Activated CD8-positive, alpha-beta memory T cell treated with anti-CD3 and anti-CD28 coated beads, Interleukin-2, amount 10 ng/mL, durations not matched to agents 7 days and 5 days (primary cell): Measurements from ENCODE around the gene INCA1. TPM values are rescaled to one million over a fixed set of nuclear protein-coding genes. Genes with fewer than 3 reads are reported as not detected.

Experiments used
- ATAC-seq: fragments of 150-1000 bp; cut with Tn5 transposase; one replicate; pipeline ENCODE4 v1.10.0; 2021; ENCODE audit warnings: moderate library complexity
- CTCF ChIA-PET: fragments of 350-600 bp; sonication (Branson Sonifier 250); formaldehyde crosslinking; loops from one replicate; lab custom pipeline; 2021; ENCODE audit warnings: antibody characterized with exemption; lab: Charles Lee
- DNase-seq: peaks from one replicate; pipeline ENCODE4 v3.0.0-alpha.2; 2020
- H3K27ac Mint-ChIP-seq: one replicate; pipeline ENCODE4 v1.8.0; 2021; ENCODE audit warnings: mild to moderate bottlenecking, mixed read lengths
- H3K27me3 Mint-ChIP-seq: one replicate; pipeline ENCODE4 v1.8.0; 2021; ENCODE audit warnings: mixed read lengths
- H3K36me3 Mint-ChIP-seq: one replicate; pipeline ENCODE4 v1.8.0; 2021; ENCODE audit warnings: mild to moderate bottlenecking, mixed read lengths
- H3K4me1 Mint-ChIP-seq: one replicate; pipeline ENCODE4 v1.8.0; 2021; ENCODE audit warnings: mixed read lengths
- H3K4me3 Mint-ChIP-seq: one replicate; pipeline ENCODE4 v1.8.0; 2021; ENCODE audit warnings: mild to moderate bottlenecking, moderate library complexity, mixed read lengths
- H3K9me3 Mint-ChIP-seq: one replicate; pipeline ENCODE4 v1.8.0; 2022; ENCODE audit warnings: low read depth, mixed read lengths
- total RNA-seq, 2 experiments: library from RNA; stranded (reverse); gene quantifications; one replicate each; pipeline ENCODE4 v1.2.3, GENCODE V29; 2021

INCA1 gene
- total RNA-seq, 2 experiments from 2014 or later: 0.20 to 0.23 TPM

GRCh38 chr17:5000237-5000639 lies 2.9 kb upstream of the INCA1 start:
- H3K4me1 Mint-ChIP-seq: peaks cover 14% of the 10 kb centered on the region
- ATAC-seq (no peak), DNase-seq (no peak)
- H3K27me3 Mint-ChIP-seq: no peaks in the 10 kb centered on the region
- no peaks in the 10 kb centered on the region for H3K9me3 Mint-ChIP-seq
- H3K4me3 Mint-ChIP-seq: no peak overlapping the region
- no peak overlapping the region for H3K27ac Mint-ChIP-seq
- CTCF ChIA-PET: interaction anchor here (1.1 to 1.3 kb wide), 2 partner anchors 13 to 20 kb away, joined by 4 to 5 read pairs; partner anchors contain the start of gene CAMTA2
- H3K36me3 Mint-ChIP-seq: peaks cover 13% of the 10 kb centered on the region

GRCh38 chr17:4999430-5000093 lies 2.2 kb upstream of the INCA1 start:
- no peak overlapping the region for H3K27ac Mint-ChIP-seq
- DNase-seq: no peak
- CTCF ChIA-PET: interaction anchor here (1.3 kb wide), 2 partner anchors 12 to 19 kb away, joined by 3 to 5 read pairs; partner anchors contain the start of gene CAMTA2

GRCh38 chr17:4998732-4999429 lies 1.6 kb upstream of the INCA1 start:
- CTCF ChIA-PET: interaction anchor here (1.3 to 2.3 kb wide), 4 partner anchors 11 to 63 kb away, joined by 3 to 9 read pairs (median 6); partner anchors contain the start of gene CAMTA2
- no peak for DNase-seq
- Mint-ChIP-seq H3K27ac (no peak overlapping the region), H3K4me1 (peaks cover 16% of the 10 kb centered on the region), H3K27me3 (no peaks in the 10 kb centered on the region), H3K36me3 (peaks cover under 1% of the 10 kb centered on the region), H3K9me3 (no peaks in the 10 kb centered on the region), H3K4me3 (peak overlapping the region; percentile 79)
- ATAC-seq: no peak

More at GRCh38 chr17:4999430-5000093, 2.2 kb upstream of the INCA1 start:
- Mint-ChIP-seq H3K4me1 (peaks cover 16% of the 10 kb centered on the region), H3K9me3 (no peaks in the 10 kb centered on the region), H3K4me3 (peak overlapping the region; percentile 79), H3K36me3 (peaks cover 8% of the 10 kb centered on the region), H3K27me3 (no peaks in the 10 kb centered on the region)
- ATAC-seq: no peak

GRCh38 chr17:4998027-4998731 lies 857 bp upstream of the INCA1 start:
- peak; percentile 52 for DNase-seq
- H3K36me3 Mint-ChIP-seq: no peaks in the 10 kb centered on the region
- H3K27me3 Mint-ChIP-seq: no peaks in the 10 kb centered on the region
- no peaks in the 10 kb centered on the region for H3K9me3 Mint-ChIP-seq
- peaks cover 16% of the 10 kb centered on the region for H3K4me1 Mint-ChIP-seq
- CTCF ChIA-PET: interaction anchor here (0.9 to 2.3 kb wide), 8 partner anchors 10 to 89 kb away, joined by 3 to 26 read pairs (median 4); partner anchors contain the start of genes CAMTA2, RNF167 and SLC25A11
- no peak for ATAC-seq
- no peak overlapping the region for H3K27ac Mint-ChIP-seq
- H3K4me3 Mint-ChIP-seq: peak overlapping the region; percentile 79

GRCh38 chr17:4994081-4994595 lies 3.2 kb downstream of the INCA1 start:
- ATAC-seq: no peak
- no peak overlapping the region for H3K27ac Mint-ChIP-seq
- peaks cover 21% of the 10 kb centered on the region for H3K4me1 Mint-ChIP-seq
- DNase-seq: no peak
- H3K4me3 Mint-ChIP-seq: no peak overlapping the region
- H3K9me3 Mint-ChIP-seq: no peaks in the 10 kb centered on the region
- H3K27me3 Mint-ChIP-seq: no peaks in the 10 kb centered on the region
- CTCF ChIA-PET: interaction anchor here (1.3 kb wide), 1 partner anchor 26 kb away, joined by 3 read pairs; the partner anchor contains the start of gene SPAG7
- peaks cover 1% of the 10 kb centered on the region for H3K36me3 Mint-ChIP-seq

- CTCF ChIA-PET: interaction anchor here (0.6 to 4.5 kb wide), 19 partner anchors 8 to 85 kb away, joined by 3 to 39 read pairs (median 6); partner anchors contain the start of genes CHRNE, INCA1, KIF1C and RNF167
- peak overlapping the region; percentile 93 for H3K27ac Mint-ChIP-seq
Measured at GRCh38 chr17:4987767-4988567, 9.4 kb downstream of the INCA1 start.

GRCh38 chr17:4986951-4987766 lies 10.2 kb downstream of the INCA1 start, which contains the start of gene CAMTA2:
Gene CAMTA2, minus strand, starts transcription at chr17:4987675. Its CDS starts 1,453 bp downstream, at chr17:4986222.
- Mint-ChIP-seq H3K36me3 (peaks cover 9% of the 10 kb centered on the region), H3K4me1 (peaks cover 36% of the 10 kb centered on the region), H3K4me3 (peak within 1 kb of the TSS; percentile 91), H3K27me3 (no peaks in the 10 kb centered on the region), H3K27ac (peak within 1 kb of the TSS; percentile 93), H3K9me3 (no peaks in the 10 kb centered on the region)
- CTCF ChIA-PET: interaction anchor here (0.6 to 4.5 kb wide), 21 partner anchors 10 to 284 kb away, joined by 3 to 39 read pairs (median 5); partner anchors contain the start of genes C17orf107, CHRNE, INCA1 and KIF1C
- DNase-seq (peak; percentile 93), ATAC-seq (peak; percentile 88)

More at GRCh38 chr17:4987767-4988567, 9.4 kb downstream of the INCA1 start:
- Mint-ChIP-seq H3K27me3 (no peaks in the 10 kb centered on the region), H3K4me1 (peaks cover 36% of the 10 kb centered on the region), H3K36me3 (peaks cover 6% of the 10 kb centered on the region), H3K9me3 (no peaks in the 10 kb centered on the region), H3K4me3 (peak overlapping the region; percentile 91)
- DNase-seq (no peak), ATAC-seq (no peak)

- CTCF ChIA-PET: interaction anchor here (0.8 to 4.5 kb wide), 13 partner anchors 11 to 283 kb away, joined by 3 to 39 read pairs (median 9); partner anchors contain the start of genes C17orf107, INCA1, KIF1C and RNF167
- Mint-ChIP-seq H3K27ac (peak overlapping the region; percentile 93), H3K36me3 (peaks cover 13% of the 10 kb centered on the region), H3K9me3 (no peaks in the 10 kb centered on the region), H3K4me1 (peaks cover 37% of the 10 kb centered on the region), H3K4me3 (peak overlapping the region; percentile 91), H3K27me3 (no peaks in the 10 kb centered on the region)
- no peak for DNase-seq
- no peak for ATAC-seq
Measured at GRCh38 chr17:4986403-4986802, 10.9 kb downstream of the INCA1 start.

GRCh38 chr17:4982305-4982704 lies 15.0 kb downstream of the INCA1 start:
- ATAC-seq: no peak
- no peaks in the 10 kb centered on the region for H3K27me3 Mint-ChIP-seq

GRCh38 chr17:4980644-4981216 lies 16.6 kb downstream of the INCA1 start:
- peak; percentile 85 for ATAC-seq
- peaks cover 19% of the 10 kb centered on the region for H3K4me1 Mint-ChIP-seq
- CTCF ChIA-PET: interaction anchor here (0.7 to 2.7 kb wide), 21 partner anchors 9 to 81 kb away, joined by 3 to 15 read pairs (median 5); partner anchors contain the start of genes PFN1, RNF167, SLC25A11 and SPAG7
- no peaks in the 10 kb centered on the region for H3K9me3 Mint-ChIP-seq
- H3K36me3 Mint-ChIP-seq: peaks cover 34% of the 10 kb centered on the region
- no peak overlapping the region for H3K4me3 Mint-ChIP-seq
- DNase-seq: peak; percentile 56
- H3K27ac Mint-ChIP-seq: peak overlapping the region; percentile 61
- H3K27me3 Mint-ChIP-seq: no peaks in the 10 kb centered on the region

More at GRCh38 chr17:4982305-4982704, 15.0 kb downstream of the INCA1 start:
- Mint-ChIP-seq H3K36me3 (peaks cover 30% of the 10 kb centered on the region), H3K4me1 (peaks cover 29% of the 10 kb centered on the region), H3K4me3 (no peak overlapping the region), H3K27ac (no peak overlapping the region), H3K9me3 (no peaks in the 10 kb centered on the region)
- DNase-seq: no peak
- CTCF ChIA-PET: interaction anchor here (1.3 kb wide), 1 partner anchor 73 kb away, joined by 3 read pairs; no protein-coding TSS in a partner anchor

GRCh38 chr17:4978726-4979125 lies 18.6 kb downstream of the INCA1 start:
- Mint-ChIP-seq H3K4me3 (no peak overlapping the region), H3K36me3 (peaks cover 39% of the 10 kb centered on the region), H3K27me3 (no peaks in the 10 kb centered on the region), H3K4me1 (peaks cover 20% of the 10 kb centered on the region), H3K27ac (no peak overlapping the region), H3K9me3 (no peaks in the 10 kb centered on the region)
- DNase-seq (no peak), ATAC-seq (no peak)
- CTCF ChIA-PET: interaction anchor here (0.6 to 1.2 kb wide), 4 partner anchors 28 to 83 kb away, joined by 4 to 11 read pairs (median 4); partner anchors contain the start of gene SLC52A1
